Heart right ventricle (tissue), 16 donors: ENCODE results near the gene MCM3. TPM values are rescaled to one million over a fixed set of nuclear protein-coding genes. Genes with fewer than 3 reads are reported as not detected.

Experiments
- ATAC-seq, 8 donors: fragments of 200-7000 bp; cut with Tn5 transposase; one replicate each; pipeline ENCODE4 v1.9.1; 2020; ENCODE audit warnings: mild to moderate bottlenecking in 8 of 8, moderate library complexity in 8 of 8, moderate number of reproducible peaks in 1 of 8
- DNase-seq, 2 donors: peaks; one replicate each; pipeline ENCODE4 v3.0.0-alpha.2; 2020
- H3K27ac ChIP-seq, 10 donors: fragments of 200-600 bp; sonication (generic) in 2 of 10; one replicate each; pipeline versions ENCODE4 v1.5.0 to v1.8.0; 2020 to 2022; ENCODE audit warnings: mild to moderate bottlenecking in 3 of 10
- H3K27me3 ChIP-seq, 7 donors: fragments of 200-600 bp; one replicate each; pipeline ENCODE4 v1.8.0; 2021 to 2022; ENCODE audit warnings: mild to moderate bottlenecking in 2 of 7
- H3K36me3 ChIP-seq, 9 donors: fragments of 200-600 bp; sonication (generic) in 1 of 9; one replicate each; pipeline versions ENCODE4 v1.5.0 to v1.8.0; 2020 to 2022; ENCODE audit warnings: mild to moderate bottlenecking in 2 of 9
- H3K4me1 ChIP-seq, 9 donors: fragments of 200-600 bp; sonication (generic) in 1 of 9; one replicate each; pipeline versions ENCODE4 v1.5.0 to v1.8.0; 2020 to 2022; ENCODE audit warnings: mild to moderate bottlenecking in 4 of 9
- H3K4me3 ChIP-seq, 10 donors: fragments of 200-600 bp; sonication (generic) in 2 of 10; one replicate each; pipeline versions ENCODE4 v1.5.0 to v1.8.0; 2020 to 2022; ENCODE audit warnings: mild to moderate bottlenecking in 7 of 10, moderate library complexity in 2 of 10
- H3K9me3 ChIP-seq, 11 donors: fragments of 200-600 bp in 10 of 11; sonication (generic) in 2 of 11; one replicate each; pipeline versions ENCODE4 v1.5.0 to v1.8.0; 2013 to 2022; ENCODE audit warnings: mild to moderate bottlenecking in 2 of 11, control low read depth in 1 of 11, moderate library complexity in 1 of 11
- WGBS, 2 donors: extraction: QIAGEN DNeasy Blood & Tissue Kit; methylation state at CpG; one replicate each; pipeline ENCODE4 v1.1.7; 2013; ENCODE audit warnings: inconsistent platforms in 1 of 2; 5-methylcytosine and 5-hydroxymethylcytosine counted together
- intact Hi-C, 10 donors: fragments of 100-400 bp; cut with DNase I; formaldehyde crosslinking; loops; one replicate each; pipeline versions ENCODE4 v1.11.1 to v1.14.2; 2022
- polyA plus RNA-seq, 2 donors: library from polyadenylated mRNA; stranded (reverse); fragments of 200-250 nt; gene quantifications; one replicate each; pipeline ENCODE4 v1.2.3, GENCODE V29; 2013
- total RNA-seq, 10 donors: library from RNA; stranded (reverse); fragmentation: NEBNext Ultra II Directional in 3 of 10; extraction: Animal tissue kit (Norgen Biotek cat#: 25700) in 3 of 10; gene quantifications; one replicate each; pipeline versions ENCODE4 v1.2.1 to v1.2.4, GENCODE V29; 2021 to 2023
- TF ChIP-seq, protein P1 (sequence below), 9 donors: fragments of 200-600 bp; sonication (generic) in 2 of 9; IDR thresholded peaks; one replicate each; pipeline versions ENCODE4 v1.5.0 to v1.8.0; 2021 to 2022; ENCODE audit warnings: antibody characterized with exemption in 9 of 9, mild to moderate bottlenecking in 5 of 9, moderate library complexity in 1 of 9
- donor health status: Arrhythmogenic right ventricular cardiomyopathy.
- donor health status: ischemic (EF 13 %, LVEDD 7.1; RV severe dilation, severe dysfunction).
- donor health status: healthy with polysubstance abuse.
- donor health status: DM: no; HTN: yes; CAD: no.
- donor health status: DM: no; HTN: no; CAD: no.
- donor health status: ischemic (EF 25% LVEDD 6.9; RV normal size, moderate dysfunction).
- donor health status: ischemic (EF 25% LVEDD 5.7; RV mildly dilated, moderate dysfunction).
- donor health status: healthy.
- donor health status: DM: yes; HTN: yes; CAD: no.
- donor health status: Ischemic cardiomyopathy.
- donor health status: ischemic (EF 35%, LVEDD 5.7; RV mildly dilated, moderate dysfunction).
- donor health status: nonischemic (EF 11% LVEDD 7.7; RV severe dilation, severe dysfunction).
- donor health status: DM: yes; HTN: yes; CAD: no.
- donor health status: PGD.
- donor health status: ischemic (EF 29% LVEDD 5.4; RV normal size, mild dysfunction).
- donor health status: nonischemic (EF 23%, LVEDD 6.1; RV moderate dilation, normal function).

The MCM3 gene
- total and polyA plus RNA-seq, 12 donors = 9.7 to 29.7 (median 25.9) TPM

DNA sequence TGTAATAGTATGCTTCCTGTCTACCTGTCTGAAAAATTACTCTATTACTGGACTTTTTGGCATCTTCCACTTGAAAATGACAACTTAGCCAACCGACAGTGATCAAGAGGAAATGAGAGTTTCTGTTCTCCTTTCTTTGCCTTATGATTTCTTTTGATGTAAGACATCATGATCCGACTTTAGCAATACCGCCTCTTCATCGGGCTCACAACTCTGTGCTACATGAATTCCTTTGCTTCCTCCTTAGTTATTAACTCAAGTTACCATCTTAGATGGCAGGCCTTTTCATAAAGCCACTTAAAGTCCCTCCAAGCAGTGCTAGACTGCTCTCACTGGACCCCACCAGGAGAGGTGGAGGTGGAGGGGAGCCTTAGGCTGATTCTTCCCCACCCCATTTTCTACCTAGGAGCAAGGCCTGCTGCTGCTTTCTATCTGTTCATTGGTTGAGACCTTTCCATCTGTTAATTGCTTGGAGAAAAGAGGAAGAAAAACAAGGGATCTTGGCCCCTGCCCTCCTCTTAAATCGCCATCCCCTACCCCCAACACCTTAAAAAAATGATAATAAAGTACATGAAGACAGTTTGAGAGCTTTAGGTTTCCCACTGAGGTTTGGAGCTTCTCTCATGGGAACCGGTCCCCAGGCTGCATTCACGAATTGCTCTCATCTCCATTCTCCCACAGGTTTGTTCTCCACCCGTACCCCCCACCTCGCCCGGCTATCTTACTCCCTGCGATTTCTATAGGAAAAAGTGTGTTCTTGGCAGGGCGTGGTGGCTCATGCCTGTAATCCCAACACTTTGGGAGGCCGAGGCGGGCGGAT, 21.6 kb upstream of the MCM3 start:
- TF ChIP-seq, protein P1, sequence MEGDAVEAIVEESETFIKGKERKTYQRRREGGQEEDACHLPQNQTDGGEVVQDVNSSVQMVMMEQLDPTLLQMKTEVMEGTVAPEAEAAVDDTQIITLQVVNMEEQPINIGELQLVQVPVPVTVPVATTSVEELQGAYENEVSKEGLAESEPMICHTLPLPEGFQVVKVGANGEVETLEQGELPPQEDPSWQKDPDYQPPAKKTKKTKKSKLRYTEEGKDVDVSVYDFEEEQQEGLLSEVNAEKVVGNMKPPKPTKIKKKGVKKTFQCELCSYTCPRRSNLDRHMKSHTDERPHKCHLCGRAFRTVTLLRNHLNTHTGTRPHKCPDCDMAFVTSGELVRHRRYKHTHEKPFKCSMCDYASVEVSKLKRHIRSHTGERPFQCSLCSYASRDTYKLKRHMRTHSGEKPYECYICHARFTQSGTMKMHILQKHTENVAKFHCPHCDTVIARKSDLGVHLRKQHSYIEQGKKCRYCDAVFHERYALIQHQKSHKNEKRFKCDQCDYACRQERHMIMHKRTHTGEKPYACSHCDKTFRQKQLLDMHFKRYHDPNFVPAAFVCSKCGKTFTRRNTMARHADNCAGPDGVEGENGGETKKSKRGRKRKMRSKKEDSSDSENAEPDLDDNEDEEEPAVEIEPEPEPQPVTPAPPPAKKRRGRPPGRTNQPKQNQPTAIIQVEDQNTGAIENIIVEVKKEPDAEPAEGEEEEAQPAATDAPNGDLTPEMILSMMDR (IDR thresholded peaks at IDR 0.05) = no peak
- ATAC-seq = peak in 6 of 8 donors; percentile 12 to 45 (median 37)
- Histone ChIP-seq H3K27me3 (no peaks in the 10 kb centered on the region), H3K9me3 (no peaks in the 10 kb centered on the region), H3K4me3 (no peak overlapping the region), H3K27ac (peak overlapping the region in 3 of 10 donors; percentile 35 to 84 (median 52)), H3K4me1 (peaks cover 0 to 48% (median 28%) of the 10 kb centered on the region in 9 donors), H3K36me3 (no peaks in the 10 kb centered on the region)
- DNase-seq = no peak
- WGBS, 2 donors = 92 to 93% methylated on average over 15 of the region's 15 CpGs
- intact Hi-C loops = no loop called here

DNA sequence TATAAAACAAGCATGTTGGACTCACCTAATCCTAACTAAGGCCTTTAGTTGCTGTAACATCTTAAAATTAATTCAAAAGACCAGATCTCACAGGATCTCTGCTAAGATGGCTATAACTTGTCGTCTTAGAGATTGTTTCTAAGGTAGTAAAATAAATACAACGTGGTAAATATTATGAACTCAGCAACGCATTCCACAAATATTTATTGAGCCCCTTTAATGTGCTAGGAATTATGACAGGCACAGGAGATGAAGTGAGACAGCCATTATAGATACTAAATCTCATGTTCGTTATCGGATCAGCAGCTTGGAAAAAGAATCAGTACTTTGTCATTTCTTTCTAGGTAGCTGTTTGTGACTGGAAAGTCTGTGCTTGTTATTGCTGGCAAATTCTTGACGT, 20.9 kb upstream of the MCM3 start:
- Histone ChIP-seq H3K4me3 (no peak overlapping the region), H3K9me3 (no peaks in the 10 kb centered on the region), H3K4me1 (peaks cover 0 to 45% (median 28%) of the 10 kb centered on the region in 9 donors), H3K27me3 (no peaks in the 10 kb centered on the region), H3K27ac (peak overlapping the region in 7 of 10 donors; percentile 11 to 84 (median 41)), H3K36me3 (no peaks in the 10 kb centered on the region)
- intact Hi-C loops = no loop called here
- TF ChIP-seq, protein P1 (IDR thresholded peaks at IDR 0.05) = no peak
- WGBS, 2 donors = 28 to 40% methylated on average over 6 of the region's 6 CpGs
- ATAC-seq (no peak), DNase-seq (no peak)

DNA sequence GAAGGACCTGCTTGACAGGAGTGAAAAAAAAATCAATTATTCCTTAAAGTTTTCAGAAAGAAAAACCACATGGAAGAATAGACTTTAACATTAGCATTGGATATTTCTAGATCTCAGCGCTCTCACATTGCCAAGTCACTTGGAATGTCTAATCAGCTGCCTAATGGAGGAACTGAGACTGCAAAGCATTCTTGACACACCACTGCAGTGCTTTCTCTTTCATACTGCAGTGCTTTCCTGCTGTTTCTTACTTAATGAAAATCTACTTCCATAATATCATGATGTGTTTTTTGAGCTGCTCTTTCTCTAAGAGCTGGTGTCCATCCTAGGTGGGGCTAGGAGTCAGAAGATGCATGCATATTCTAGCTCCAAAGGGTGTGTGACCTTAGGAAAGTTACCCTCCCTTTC, 20.4 kb upstream of the MCM3 start:
- peak overlapping the region in 8 of 10 donors; percentile 11 to 84 (median 38) for H3K27ac ChIP-seq
- no peaks in the 10 kb centered on the region for H3K27me3 ChIP-seq
- DNase-seq = no peak
- no peaks in the 10 kb centered on the region for H3K9me3 ChIP-seq
- 25 to 34% methylated on average over 1 of the region's 1 CpG for WGBS, 2 donors
- TF ChIP-seq, protein P1 (IDR thresholded peaks at IDR 0.05) = no peak
- no peaks in the 10 kb centered on the region for H3K36me3 ChIP-seq
- H3K4me3 ChIP-seq = no peak overlapping the region
- peak in 7 of 8 donors; percentile 63 to 79 (median 73) for ATAC-seq
- intact Hi-C loops = no loop called here
- H3K4me1 ChIP-seq = peaks cover 0 to 45% (median 28%) of the 10 kb centered on the region in 9 donors

DNA sequence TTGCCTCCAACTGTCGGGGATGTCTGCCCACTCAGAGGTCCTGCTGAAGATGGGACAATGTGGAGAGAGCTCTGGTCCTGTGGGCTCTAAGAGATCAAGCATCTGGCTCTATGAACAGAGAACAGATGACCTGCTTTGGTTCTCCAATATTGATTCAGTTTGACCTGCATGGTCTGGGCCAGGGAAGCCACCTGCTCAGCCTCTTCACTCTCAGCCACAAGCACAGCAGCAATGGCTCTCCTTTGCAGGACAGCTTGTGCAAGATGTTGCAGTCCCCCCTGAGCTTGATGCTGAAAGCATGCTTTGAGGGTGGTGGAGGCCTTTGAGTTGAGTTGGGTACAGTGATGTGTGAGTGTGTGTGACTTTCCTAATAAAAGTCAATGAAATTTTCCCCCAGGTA, 18.6 kb upstream of the MCM3 start:
- Histone ChIP-seq H3K4me3 (no peak overlapping the region), H3K27me3 (no peaks in the 10 kb centered on the region), H3K4me1 (peaks cover 0 to 40% (median 26%) of the 10 kb centered on the region in 9 donors), H3K9me3 (no peaks in the 10 kb centered on the region), H3K36me3 (no peaks in the 10 kb centered on the region), H3K27ac (no peak overlapping the region)
- DNase-seq = no peak
- TF ChIP-seq, protein P1 (IDR thresholded peaks at IDR 0.05) = no peak
- intact Hi-C loops = no loop called here
- no peak for ATAC-seq
- 92 to 96% methylated on average over 1 of the region's 1 CpG for WGBS, 2 donors
